IPS-11a (cell line): ENCODE measurements around the gene PSME3.
"Not testable (repeated sequence)": the region's sequence is repeated elsewhere in the genome, so short reads cannot be mapped to it uniquely, and the experiment has no call there.

Source experiments
- H3K4me3 ChIP-seq: one replicate; pipeline ENCODE4 v1.5.1; 2013; ENCODE audit warnings: low read depth, low read length, control low read depth

The PSME3 gene

GRCh38 chr17:42849451-42850181 lies 16.4 kb downstream of the PSME3 start:
- H3K4me3 ChIP-seq = no peak overlapping the region

- no peak within 1 kb of the TSS for H3K4me3 ChIP-seq
Observed at GRCh38 chr17:42850954-42851353, 17.8 kb downstream of the PSME3 start, which contains the start of gene AOC3. AOC3 (plus strand) TSS chr17:42851199; CDS start chr17:42851344, 145 bp downstream.

DNA sequence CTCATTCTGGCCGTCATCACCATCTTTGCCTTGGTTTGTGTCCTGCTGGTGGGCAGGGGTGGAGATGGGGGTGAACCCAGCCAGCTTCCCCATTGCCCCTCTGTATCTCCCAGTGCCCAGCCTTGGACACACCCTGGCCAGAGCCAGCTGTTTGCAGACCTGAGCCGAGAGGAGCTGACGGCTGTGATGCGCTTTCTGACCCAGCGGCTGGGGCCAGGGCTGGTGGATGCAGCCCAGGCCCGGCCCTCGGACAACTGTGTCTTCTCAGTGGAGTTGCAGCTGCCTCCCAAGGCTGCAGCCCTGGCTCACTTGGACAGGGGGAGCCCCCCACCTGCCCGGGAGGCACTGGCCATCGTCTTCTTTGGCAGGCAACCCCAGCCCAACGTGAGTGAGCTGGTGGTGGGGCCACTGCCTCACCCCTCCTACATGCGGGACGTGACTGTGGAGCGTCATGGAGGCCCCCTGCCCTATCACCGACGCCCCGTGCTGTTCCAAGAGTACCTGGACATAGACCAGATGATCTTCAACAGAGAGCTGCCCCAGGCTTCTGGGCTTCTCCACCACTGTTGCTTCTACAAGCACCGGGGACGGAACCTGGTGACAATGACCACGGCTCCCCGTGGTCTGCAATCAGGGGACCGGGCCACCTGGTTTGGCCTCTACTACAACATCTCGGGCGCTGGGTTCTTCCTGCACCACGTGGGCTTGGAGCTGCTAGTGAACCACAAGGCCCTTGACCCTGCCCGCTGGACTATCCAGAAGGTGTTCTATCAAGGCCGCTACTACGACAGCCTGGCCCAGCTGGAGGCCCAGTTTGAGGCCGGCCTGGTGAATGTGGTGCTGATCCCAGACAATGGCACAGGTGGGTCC lies 18.4 kb downstream of the PSME3 start:
- not testable (repeated sequence) for H3K4me3 ChIP-seq

GRCh38 chr17:42852351-42852750 lies 19.2 kb downstream of the PSME3 start:
- no peak overlapping the region for H3K4me3 ChIP-seq

GRCh38 chr17:42853004-42853403 lies 19.8 kb downstream of the PSME3 start:
- no peak overlapping the region for H3K4me3 ChIP-seq

DNA sequence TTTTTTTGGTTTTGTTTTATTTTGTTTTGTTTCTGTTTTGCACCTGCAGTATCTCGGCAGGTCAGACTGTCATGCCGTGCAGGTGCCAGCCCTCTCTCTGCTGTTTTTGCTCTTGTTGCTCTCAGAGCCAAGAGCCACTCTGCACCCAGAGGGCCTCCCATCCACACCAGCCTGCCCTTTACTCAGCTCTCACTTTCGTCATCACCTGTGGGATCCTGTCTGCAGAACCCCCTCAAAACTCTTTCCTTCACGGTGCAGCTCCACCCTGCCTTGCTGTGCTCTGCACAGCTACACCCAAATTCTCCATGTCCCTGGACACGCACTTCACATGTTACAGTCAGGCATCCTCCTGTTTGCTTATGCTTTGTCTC lies 20.4 kb downstream of the PSME3 start:
- H3K4me3 ChIP-seq = no peak overlapping the region

- H3K4me3 ChIP-seq = no peak overlapping the region
Observed at GRCh38 chr17:42853968-42854790, 21.0 kb downstream of the PSME3 start.

- H3K4me3 ChIP-seq = no peak overlapping the region
Observed at GRCh38 chr17:42855048-42855596, 21.9 kb downstream of the PSME3 start.

- not testable (repeated sequence) for H3K4me3 ChIP-seq
Observed at GRCh38 chr17:42856093-42856492, 22.9 kb downstream of the PSME3 start.

GRCh38 chr17:42856516-42856915 lies 23.3 kb downstream of the PSME3 start:
- not testable (repeated sequence) for H3K4me3 ChIP-seq

DNA sequence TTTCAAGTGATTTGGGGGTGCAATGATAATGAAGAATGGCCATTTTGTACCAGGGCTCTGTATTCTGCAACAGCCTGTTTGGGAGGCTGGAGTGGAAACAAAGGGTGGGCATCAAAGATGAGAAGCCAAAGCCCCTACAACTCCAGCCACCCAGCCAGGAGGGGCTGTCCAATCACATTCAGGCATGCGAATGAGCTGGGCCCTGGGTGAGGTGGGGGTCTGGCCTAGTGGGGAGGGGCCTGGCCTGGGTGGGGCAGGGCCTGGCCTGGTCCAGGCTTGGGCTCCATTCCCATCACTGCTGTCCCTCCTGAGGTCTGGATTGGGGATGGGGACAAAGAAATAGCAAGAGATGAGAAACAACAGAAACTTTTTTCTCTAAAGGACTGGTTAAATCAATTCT lies 24.2 kb downstream of the PSME3 start:
- H3K4me3 ChIP-seq = no peak overlapping the region

- no peak overlapping the region for H3K4me3 ChIP-seq
Observed at GRCh38 chr17:42865638-42866094, 32.5 kb downstream of the PSME3 start.

GRCh38 chr17:42866216-42866615 lies 33.0 kb downstream of the PSME3 start:
- H3K4me3 ChIP-seq = no peak overlapping the region

DNA sequence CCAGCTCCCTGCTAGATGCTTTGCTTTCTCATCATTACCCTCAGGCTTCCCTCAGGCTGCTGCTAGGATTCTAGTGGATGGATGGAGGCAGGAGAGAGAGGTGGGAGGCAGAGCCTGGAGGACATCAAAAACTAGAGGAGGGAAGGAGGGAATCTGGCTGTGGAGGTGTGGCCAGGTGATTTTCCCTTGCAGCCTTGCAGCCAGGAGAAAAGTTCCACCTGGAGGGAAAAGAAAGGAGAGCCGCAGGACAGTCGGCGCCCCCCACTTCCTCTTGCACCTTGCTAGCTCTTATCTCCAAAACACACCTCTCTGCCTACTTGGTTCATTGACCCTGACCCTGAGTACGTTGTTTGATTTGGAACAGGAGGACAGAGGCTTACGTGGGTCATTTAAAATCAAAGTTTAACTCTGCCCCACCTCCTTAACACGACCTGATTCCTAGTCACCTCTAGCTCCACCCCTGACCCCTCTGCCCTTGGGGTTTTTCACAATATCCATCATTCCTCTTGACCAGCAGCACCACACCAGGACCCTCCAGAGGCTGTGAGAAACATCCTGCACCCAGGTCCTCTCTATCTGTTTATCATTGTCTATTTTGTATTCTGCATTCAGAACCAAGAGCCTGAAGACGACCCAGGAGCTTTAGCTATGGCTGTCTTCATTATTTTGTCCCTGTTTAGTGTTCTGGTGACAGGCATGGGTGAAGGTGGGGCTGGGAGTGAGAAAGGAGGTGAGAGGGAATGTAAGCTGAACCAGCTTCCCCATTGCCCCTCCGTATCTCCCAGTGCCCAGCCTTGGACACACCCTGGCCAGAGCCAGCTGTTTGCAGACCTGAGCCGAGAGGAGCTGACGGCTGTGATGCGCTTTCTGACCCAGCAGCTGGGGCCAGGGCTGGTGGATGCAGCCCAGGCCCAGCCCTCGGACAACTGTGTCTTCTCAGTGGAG lies 33.7 kb downstream of the PSME3 start:
- H3K4me3 ChIP-seq = no peak overlapping the region

GRCh38 chr17:42867694-42868261 lies 34.6 kb downstream of the PSME3 start:
- not testable (repeated sequence) for H3K4me3 ChIP-seq

DNA sequence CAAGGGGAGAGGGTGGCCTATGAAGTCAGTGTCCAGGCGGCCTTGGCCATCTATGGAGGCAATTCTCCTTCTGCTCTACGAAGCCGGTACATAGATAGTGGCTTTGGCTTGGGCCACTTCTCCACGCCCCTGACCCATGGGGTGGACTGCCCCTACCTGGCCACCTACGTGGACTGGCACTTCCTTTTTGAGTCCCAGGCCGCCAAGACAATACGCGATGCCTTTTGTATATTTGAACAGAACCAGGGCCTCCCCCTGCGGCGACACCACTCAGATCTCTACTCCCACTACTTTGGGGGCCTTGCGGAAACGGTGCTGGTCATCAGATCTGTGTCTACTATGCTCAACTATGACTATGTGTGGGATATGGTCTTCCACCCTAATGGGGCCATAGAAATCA lies 35.1 kb downstream of the PSME3 start:
- no peak overlapping the region for H3K4me3 ChIP-seq

DNA sequence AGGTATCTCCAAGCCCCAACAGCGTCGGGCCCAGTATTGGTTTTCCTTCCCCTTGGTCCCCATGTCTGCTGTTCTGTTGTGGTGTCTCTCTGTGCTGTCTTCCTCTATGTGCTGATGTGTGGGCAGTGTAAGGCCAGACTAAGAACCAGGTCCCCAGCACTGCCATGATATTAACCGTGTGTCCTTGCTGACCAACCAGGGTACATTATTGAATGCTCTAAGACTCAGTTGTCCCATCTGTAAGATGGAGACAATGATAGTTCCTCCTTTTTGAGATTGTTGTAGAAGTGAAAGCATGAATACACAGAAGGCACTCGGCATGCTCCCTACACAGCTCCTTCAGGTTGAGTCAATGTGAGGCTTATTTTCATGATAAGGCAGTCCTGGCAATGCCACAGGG lies 38.5 kb downstream of the PSME3 start:
- H3K4me3 ChIP-seq = no peak overlapping the region

GRCh38 chr17:42872251-42872965 lies 39.2 kb downstream of the PSME3 start:
- no peak overlapping the region for H3K4me3 ChIP-seq

GRCh38 chr17:42873315-42873714 lies 40.1 kb downstream of the PSME3 start:
- no peak overlapping the region for H3K4me3 ChIP-seq
